ENCODE results near the gene EPB41L1.

EPB41L1 gene

GRCh38 chr20:36152261-36152660, 2.3 kb upstream of the EPB41L1 start:
- H2BK15ac ChIP-seq (replicated peaks; ENCODE audit: low read depth) = no peak overlapping the region
- H3K23ac ChIP-seq (ENCODE audit: low read length) = no peak overlapping the region
- no peak overlapping the region for H4K8ac ChIP-seq (ENCODE audit: low read depth, low read length)
- no peak overlapping the region for H2BK5ac ChIP-seq (ENCODE audit: low read length)
- no peak overlapping the region for H3K56ac ChIP-seq (ENCODE audit: low read length)
- H3K27me3 ChIP-seq (ENCODE audit: insufficient read depth, low read length, poor library complexity) = no peaks in the 10 kb centered on the region
- WGBS (ENCODE audit: extremely low coverage, insufficient coverage, low lambda C conversion rate) = no CpG with 5 or more reads among the region's 4 CpGs
- no peaks in the 10 kb centered on the region for H3K79me2 ChIP-seq (ENCODE audit: control insufficient read depth, insufficient read depth, low read length)
- DNase-seq = no peak
- H2AK5ac ChIP-seq (ENCODE audit: low read length) = no peak overlapping the region
- no peaks in the 10 kb centered on the region for H3K79me1 ChIP-seq (ENCODE audit: low read length)
- no peak overlapping the region for H3K9ac ChIP-seq (ENCODE audit: low read length)
- H3K4ac ChIP-seq (ENCODE audit: low read depth, low read length) = no peak overlapping the region
- H3K27ac ChIP-seq (ENCODE audit: low read depth, low read length) = no peak overlapping the region
- H4K5ac ChIP-seq (ENCODE audit: low read length) = no peak overlapping the region
- H3K18ac ChIP-seq (ENCODE audit: low read length) = no peak overlapping the region
- H3K4me3 ChIP-seq (ENCODE audit: low read length) = no peak overlapping the region
- H2BK120ac ChIP-seq (ENCODE audit: low read depth, low read length) = no peak overlapping the region
- H3K4me2 ChIP-seq (ENCODE audit: low read length) = no peak overlapping the region
- H3K4me1 ChIP-seq (ENCODE audit: control insufficient read depth, low read depth, low read length) = no peaks in the 10 kb centered on the region
- no peaks in the 10 kb centered on the region for H3K36me3 ChIP-seq (ENCODE audit: control insufficient read depth, insufficient read depth, low read length)

- no peak overlapping the region for H3K23ac ChIP-seq (ENCODE audit: low read length)
- WGBS (ENCODE audit: extremely low coverage, insufficient coverage, low lambda C conversion rate) = no CpG with 5 or more reads among the region's 4 CpGs
Observed at GRCh38 chr20:36153204-36153603, 1.3 kb upstream of the EPB41L1 start.

GRCh38 chr20:36153736-36154699, 522 bp upstream of the EPB41L1 start:
- Histone ChIP-seq H3K27me3 (ENCODE audit: insufficient read depth, low read length, poor library complexity) (no peaks in the 10 kb centered on the region), H3K23ac (ENCODE audit: low read length) (no peak overlapping the region), H4K8ac (ENCODE audit: low read depth, low read length) (no peak overlapping the region), H3K79me1 (ENCODE audit: low read length) (no peaks in the 10 kb centered on the region), H3K79me2 (ENCODE audit: control insufficient read depth, insufficient read depth, low read length) (no peaks in the 10 kb centered on the region), H4K5ac (ENCODE audit: low read length) (no peak overlapping the region), H3K9ac (ENCODE audit: low read length) (peak overlapping the region; percentile 60), H3K4ac (ENCODE audit: low read depth, low read length) (no peak overlapping the region), H2BK5ac (ENCODE audit: low read length) (no peak overlapping the region), H3K36me3 (ENCODE audit: control insufficient read depth, insufficient read depth, low read length) (no peaks in the 10 kb centered on the region), H3K56ac (ENCODE audit: low read length) (peak overlapping the region; percentile 85), H2AK5ac (ENCODE audit: low read length) (no peak overlapping the region), H3K4me3 (ENCODE audit: low read length) (peak overlapping the region; percentile 8), H3K4me1 (ENCODE audit: control insufficient read depth, low read depth, low read length) (no peaks in the 10 kb centered on the region), H2BK15ac (replicated peaks; ENCODE audit: low read depth) (no peak overlapping the region), H3K27ac (ENCODE audit: low read depth, low read length) (no peak overlapping the region), H3K18ac (ENCODE audit: low read length) (no peak overlapping the region), H2BK120ac (ENCODE audit: low read depth, low read length) (no peak overlapping the region), H3K4me2 (ENCODE audit: low read length) (peak overlapping the region; percentile 62)
- no CpG with 5 or more reads among the region's 43 CpGs for WGBS (ENCODE audit: extremely low coverage, insufficient coverage, low lambda C conversion rate)
- DNase-seq = peak; percentile 64

More at GRCh38 chr20:36153204-36153603, 1.3 kb upstream of the EPB41L1 start:
- Histone ChIP-seq H3K27ac (ENCODE audit: low read depth, low read length) (no peak overlapping the region), H3K18ac (ENCODE audit: low read length) (no peak overlapping the region), H4K8ac (ENCODE audit: low read depth, low read length) (no peak overlapping the region), H2BK120ac (ENCODE audit: low read depth, low read length) (no peak overlapping the region), H3K4me1 (ENCODE audit: control insufficient read depth, low read depth, low read length) (no peaks in the 10 kb centered on the region), H3K79me1 (ENCODE audit: low read length) (no peaks in the 10 kb centered on the region), H4K5ac (ENCODE audit: low read length) (no peak overlapping the region), H3K9ac (ENCODE audit: low read length) (no peak overlapping the region), H3K79me2 (ENCODE audit: control insufficient read depth, insufficient read depth, low read length) (no peaks in the 10 kb centered on the region), H3K56ac (ENCODE audit: low read length) (no peak overlapping the region), H3K4me3 (ENCODE audit: low read length) (no peak overlapping the region), H2BK5ac (ENCODE audit: low read length) (no peak overlapping the region), H3K4me2 (ENCODE audit: low read length) (no peak overlapping the region), H3K36me3 (ENCODE audit: control insufficient read depth, insufficient read depth, low read length) (no peaks in the 10 kb centered on the region), H2AK5ac (ENCODE audit: low read length) (no peak overlapping the region), H3K27me3 (ENCODE audit: insufficient read depth, low read length, poor library complexity) (no peaks in the 10 kb centered on the region), H3K4ac (ENCODE audit: low read depth, low read length) (no peak overlapping the region), H2BK15ac (replicated peaks; ENCODE audit: low read depth) (no peak overlapping the region)
- DNase-seq = no peak

- Histone ChIP-seq H3K4me2 (ENCODE audit: low read length) (no peak overlapping the region), H3K79me2 (ENCODE audit: control insufficient read depth, insufficient read depth, low read length) (no peaks in the 10 kb centered on the region), H3K4ac (ENCODE audit: low read depth, low read length) (no peak overlapping the region), H3K79me1 (ENCODE audit: low read length) (no peaks in the 10 kb centered on the region), H3K4me1 (ENCODE audit: control insufficient read depth, low read depth, low read length) (no peaks in the 10 kb centered on the region), H3K56ac (ENCODE audit: low read length) (no peak overlapping the region), H2BK5ac (ENCODE audit: low read length) (no peak overlapping the region), H2AK5ac (ENCODE audit: low read length) (no peak overlapping the region), H4K8ac (ENCODE audit: low read depth, low read length) (no peak overlapping the region), H3K9ac (ENCODE audit: low read length) (no peak overlapping the region), H3K18ac (ENCODE audit: low read length) (no peak overlapping the region), H3K23ac (ENCODE audit: low read length) (no peak overlapping the region), H3K27me3 (ENCODE audit: insufficient read depth, low read length, poor library complexity) (no peaks in the 10 kb centered on the region), H2BK15ac (replicated peaks; ENCODE audit: low read depth) (no peak overlapping the region), H4K5ac (ENCODE audit: low read length) (no peak overlapping the region), H3K27ac (ENCODE audit: low read depth, low read length) (no peak overlapping the region), H2BK120ac (ENCODE audit: low read depth, low read length) (no peak overlapping the region), H3K4me3 (ENCODE audit: low read length) (no peak overlapping the region), H3K36me3 (ENCODE audit: control insufficient read depth, insufficient read depth, low read length) (no peaks in the 10 kb centered on the region)
- no CpG with 5 or more reads among the region's 8 CpGs for WGBS (ENCODE audit: extremely low coverage, insufficient coverage, low lambda C conversion rate)
- DNase-seq = no peak
Observed at GRCh38 chr20:36155629-36155971, 1.1 kb downstream of the EPB41L1 start.

GRCh38 chr20:36155991-36156390, 1.5 kb downstream of the EPB41L1 start:
- Histone ChIP-seq H3K18ac (ENCODE audit: low read length) (no peak overlapping the region), H4K8ac (ENCODE audit: low read depth, low read length) (no peak overlapping the region), H3K27ac (ENCODE audit: low read depth, low read length) (no peak overlapping the region), H3K9ac (ENCODE audit: low read length) (no peak overlapping the region), H3K4me3 (ENCODE audit: low read length) (no peak overlapping the region), H3K36me3 (ENCODE audit: control insufficient read depth, insufficient read depth, low read length) (no peaks in the 10 kb centered on the region), H2BK120ac (ENCODE audit: low read depth, low read length) (no peak overlapping the region), H3K4me2 (ENCODE audit: low read length) (no peak overlapping the region), H3K27me3 (ENCODE audit: insufficient read depth, low read length, poor library complexity) (no peaks in the 10 kb centered on the region), H3K79me2 (ENCODE audit: control insufficient read depth, insufficient read depth, low read length) (no peaks in the 10 kb centered on the region), H3K56ac (ENCODE audit: low read length) (no peak overlapping the region), H3K79me1 (ENCODE audit: low read length) (no peaks in the 10 kb centered on the region), H2AK5ac (ENCODE audit: low read length) (no peak overlapping the region), H4K5ac (ENCODE audit: low read length) (no peak overlapping the region), H3K4me1 (ENCODE audit: control insufficient read depth, low read depth, low read length) (no peaks in the 10 kb centered on the region), H3K4ac (ENCODE audit: low read depth, low read length) (no peak overlapping the region), H3K23ac (ENCODE audit: low read length) (no peak overlapping the region), H2BK5ac (ENCODE audit: low read length) (no peak overlapping the region), H2BK15ac (replicated peaks; ENCODE audit: low read depth) (no peak overlapping the region)
- no peak for DNase-seq
- no CpG with 5 or more reads among the region's 4 CpGs for WGBS (ENCODE audit: extremely low coverage, insufficient coverage, low lambda C conversion rate)

Data from mesendoderm (in vitro differentiated cells).